Ectodermal cell (in vitro differentiated cells): ENCODE data around the gene PAIP2B. TPM values are rescaled to one million over a fixed set of nuclear protein-coding genes. Genes with fewer than 3 reads are reported as not detected.

ENCODE experiments used
- H3K27ac ChIP-seq: 2 replicates; pipeline ENCODE4 v1.7.0; 2013; ENCODE audit warnings: mild to moderate bottlenecking, low read depth, low read length; ENCODE audit not compliant: insufficient read depth, poor library complexity, severe bottlenecking
- H3K27me3 ChIP-seq: 2 replicates; pipeline ENCODE4 v1.7.0; 2013; ENCODE audit warnings: mild to moderate bottlenecking, low read length; ENCODE audit not compliant: insufficient read depth, control insufficient read depth, poor library complexity, severe bottlenecking
- H3K36me3 ChIP-seq: one replicate; pipeline ENCODE4 v1.7.0; 2013; ENCODE audit warnings: low read length; ENCODE audit not compliant: control insufficient read depth, insufficient read depth
- H3K4me1 ChIP-seq: one replicate; pipeline ENCODE4 v1.7.0; 2013; ENCODE audit warnings: low read length; ENCODE audit not compliant: control insufficient read depth, insufficient read depth
- H3K4me3 ChIP-seq: 2 replicates; pipeline ENCODE4 v1.7.0; 2013; ENCODE audit warnings: low read depth, low read length, control low read depth; ENCODE audit not compliant: insufficient read depth
- H3K9me3 ChIP-seq: 2 replicates; pipeline ENCODE4 v1.7.0; 2013; ENCODE audit warnings: mild to moderate bottlenecking, low read length, moderate library complexity; ENCODE audit not compliant: control insufficient read depth
- WGBS, 2 experiments: methylation state at CpG; one replicate each; pipeline ENCODE4 v1.1.7; 2013; ENCODE audit warnings: missing lambda C conversion rate in 2 of 2; 5-methylcytosine and 5-hydroxymethylcytosine counted together
- polyA plus RNA-seq, 4 experiments: library from polyadenylated mRNA; stranded (reverse); fragments of 50-300 nt; gene quantifications; one replicate each; pipeline ENCODE4 v1.2.3, GENCODE V29; 2013

Gene PAIP2B
- 11.8 TPM for polyA plus RNA-seq (2013, experiment 1 of 4)
- 11.0 TPM for polyA plus RNA-seq (2013, experiment 2 of 4)
- polyA plus RNA-seq (2013, experiment 3 of 4) = 6.8 TPM
- polyA plus RNA-seq (2013, experiment 4 of 4) = 7.9 TPM

GRCh38 chr2:71226965-71227560 is at the start of gene PAIP2B:
Gene PAIP2B, minus strand, starts transcription at chr2:71227103. Its CDS starts 24,514 bp downstream, at chr2:71202589.
- Histone ChIP-seq H3K4me1 (peaks cover 4% of the 10 kb centered on the region), H3K27ac (peak within 1 kb of the TSS; percentile 72), H3K36me3 (no peaks in the 10 kb centered on the region), H3K4me3 (peak within 1 kb of the TSS; percentile 89), H3K27me3 (no peaks in the 10 kb centered on the region), H3K9me3 (no peaks in the 10 kb centered on the region)
- 0% methylated on average over 30 of the region's 30 CpGs for WGBS, 2 experiments

GRCh38 chr2:71275939-71276310 is 49.0 kb upstream of the PAIP2B start:
- H3K27me3 ChIP-seq = peaks cover 39% of the 10 kb centered on the region
- H3K36me3 ChIP-seq = no peaks in the 10 kb centered on the region
- peak overlapping the region; percentile 37 for H3K4me3 ChIP-seq
- no peak overlapping the region for H3K27ac ChIP-seq
- peaks cover 12% of the 10 kb centered on the region for H3K4me1 ChIP-seq
- H3K9me3 ChIP-seq = peaks cover 2% of the 10 kb centered on the region
- WGBS, 2 experiments = 69 to 70% methylated on average over 8 of the region's 8 CpGs

- H3K4me1 ChIP-seq = no peaks in the 10 kb centered on the region
- H3K9me3 ChIP-seq = peaks cover under 1% of the 10 kb centered on the region
- H3K4me3 ChIP-seq = no peak overlapping the region
- no peak overlapping the region for H3K27ac ChIP-seq
- 85 to 88% methylated on average over 9 of the region's 9 CpGs for WGBS, 2 experiments
- H3K27me3 ChIP-seq = peaks cover 4% of the 10 kb centered on the region
- no peaks in the 10 kb centered on the region for H3K36me3 ChIP-seq
These were observed 42.7 kb upstream of the PAIP2B start for GRCh38 chr2:71269511-71270090.

- WGBS, 2 experiments = 95% methylated on average over 5 of the region's 6 CpGs
- no peaks in the 10 kb centered on the region for H3K9me3 ChIP-seq
- H3K27ac ChIP-seq = no peak overlapping the region
- H3K36me3 ChIP-seq = no peaks in the 10 kb centered on the region
- no peaks in the 10 kb centered on the region for H3K27me3 ChIP-seq
- H3K4me1 ChIP-seq = no peaks in the 10 kb centered on the region
- no peak overlapping the region for H3K4me3 ChIP-seq
These were observed 36.5 kb upstream of the PAIP2B start for GRCh38 chr2:71263386-71263785.

- Histone ChIP-seq H3K27ac (no peak overlapping the region), H3K27me3 (no peaks in the 10 kb centered on the region), H3K9me3 (no peaks in the 10 kb centered on the region), H3K4me3 (no peak overlapping the region), H3K4me1 (no peaks in the 10 kb centered on the region), H3K36me3 (no peaks in the 10 kb centered on the region)
These were observed 34.6 kb upstream of the PAIP2B start for GRCh38 chr2:71261534-71261933.

- 76 to 82% methylated on average over 3 of the region's 3 CpGs for WGBS, 2 experiments
- Histone ChIP-seq H3K4me1 (no peaks in the 10 kb centered on the region), H3K9me3 (no peaks in the 10 kb centered on the region), H3K36me3 (no peaks in the 10 kb centered on the region), H3K27ac (no peak overlapping the region), H3K4me3 (no peak overlapping the region), H3K27me3 (no peaks in the 10 kb centered on the region)
These were observed 29.5 kb upstream of the PAIP2B start for GRCh38 chr2:71256421-71256820.

GRCh38 chr2:71254776-71255175 is 27.9 kb upstream of the PAIP2B start:
- H3K27me3 ChIP-seq = no peaks in the 10 kb centered on the region
- H3K36me3 ChIP-seq = no peaks in the 10 kb centered on the region
- H3K4me3 ChIP-seq = no peak overlapping the region
- WGBS, 2 experiments = 91 to 94% methylated on average over 4 of the region's 4 CpGs
- H3K27ac ChIP-seq = no peak overlapping the region
- no peaks in the 10 kb centered on the region for H3K4me1 ChIP-seq
- H3K9me3 ChIP-seq = no peaks in the 10 kb centered on the region

GRCh38 chr2:71254078-71254477 is 27.2 kb upstream of the PAIP2B start:
- 97 to 100% methylated on average over 2 of the region's 3 CpGs for WGBS, 2 experiments
- H3K27me3 ChIP-seq = no peaks in the 10 kb centered on the region
- no peak overlapping the region for H3K4me3 ChIP-seq
- no peaks in the 10 kb centered on the region for H3K4me1 ChIP-seq
- H3K9me3 ChIP-seq = no peaks in the 10 kb centered on the region
- H3K36me3 ChIP-seq = no peaks in the 10 kb centered on the region
- H3K27ac ChIP-seq = no peak overlapping the region

GRCh38 chr2:71253476-71253875 is 26.6 kb upstream of the PAIP2B start:
- no peaks in the 10 kb centered on the region for H3K4me1 ChIP-seq
- no peak overlapping the region for H3K27ac ChIP-seq
- H3K4me3 ChIP-seq = no peak overlapping the region
- H3K9me3 ChIP-seq = no peaks in the 10 kb centered on the region
- no peaks in the 10 kb centered on the region for H3K36me3 ChIP-seq
- H3K27me3 ChIP-seq = no peaks in the 10 kb centered on the region
- WGBS, 2 experiments = 80 to 97% methylated on average over 1 of the region's 1 CpG

GRCh38 chr2:71252862-71253261 is 26.0 kb upstream of the PAIP2B start:
- no peaks in the 10 kb centered on the region for H3K9me3 ChIP-seq
- 92 to 94% methylated on average over 3 of the region's 3 CpGs for WGBS, 2 experiments
- no peak overlapping the region for H3K27ac ChIP-seq
- no peaks in the 10 kb centered on the region for H3K27me3 ChIP-seq
- no peak overlapping the region for H3K4me3 ChIP-seq
- H3K36me3 ChIP-seq = no peaks in the 10 kb centered on the region
- no peaks in the 10 kb centered on the region for H3K4me1 ChIP-seq
